Ovary (tissue), 3 donors: ENCODE results near the gene TRAPPC8.

Source experiments
- EP300 ChIP-seq: sonication (generic); formaldehyde crosslinking; IDR thresholded peaks from one replicate; pipeline ENCODE4 v1.6.1; 2017; ENCODE audit warnings: antibody characterized with exemption
- POLR2A ChIP-seq: fragments of 450-650 bp; IDR thresholded peaks from one replicate; pipeline ENCODE4 v1.6.1; 2017; ENCODE audit warnings: antibody characterized with exemption, mild to moderate bottlenecking, moderate library complexity
- TF ChIP-seq, protein P1 (sequence below), 3 donors: fragments of 450-650 bp in 2 of 3; fragments of 200-600 bp in 1 of 3; IDR thresholded peaks; one replicate each; pipeline versions ENCODE4 v1.5.1 to v1.8.0; 2016 to 2022; ENCODE audit warnings: antibody characterized with exemption in 3 of 3, mild to moderate bottlenecking in 1 of 3
- donor health status: DM: no; HTN: no; CAD: no.

DNA sequence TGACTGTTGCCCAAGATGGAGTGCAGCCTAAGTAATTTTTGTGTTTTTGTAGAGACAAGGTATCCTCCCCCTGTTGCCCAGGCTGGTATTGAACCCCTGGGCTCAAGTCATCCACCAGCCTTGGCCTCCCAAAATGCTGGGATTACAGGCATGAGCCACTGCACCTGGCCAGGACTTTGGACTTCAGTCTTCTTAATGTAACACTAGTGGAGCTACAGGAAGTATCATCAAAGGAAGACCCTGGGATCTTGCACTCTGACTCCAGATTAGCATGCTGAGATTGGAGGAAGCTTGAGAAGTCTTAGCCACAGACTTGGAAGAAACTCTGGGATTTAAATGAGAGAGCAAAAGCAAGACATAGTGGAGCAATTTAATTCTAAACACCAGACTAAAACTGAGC, 37.9 kb upstream of the TRAPPC8 start:
- TF ChIP-seq, protein P1, sequence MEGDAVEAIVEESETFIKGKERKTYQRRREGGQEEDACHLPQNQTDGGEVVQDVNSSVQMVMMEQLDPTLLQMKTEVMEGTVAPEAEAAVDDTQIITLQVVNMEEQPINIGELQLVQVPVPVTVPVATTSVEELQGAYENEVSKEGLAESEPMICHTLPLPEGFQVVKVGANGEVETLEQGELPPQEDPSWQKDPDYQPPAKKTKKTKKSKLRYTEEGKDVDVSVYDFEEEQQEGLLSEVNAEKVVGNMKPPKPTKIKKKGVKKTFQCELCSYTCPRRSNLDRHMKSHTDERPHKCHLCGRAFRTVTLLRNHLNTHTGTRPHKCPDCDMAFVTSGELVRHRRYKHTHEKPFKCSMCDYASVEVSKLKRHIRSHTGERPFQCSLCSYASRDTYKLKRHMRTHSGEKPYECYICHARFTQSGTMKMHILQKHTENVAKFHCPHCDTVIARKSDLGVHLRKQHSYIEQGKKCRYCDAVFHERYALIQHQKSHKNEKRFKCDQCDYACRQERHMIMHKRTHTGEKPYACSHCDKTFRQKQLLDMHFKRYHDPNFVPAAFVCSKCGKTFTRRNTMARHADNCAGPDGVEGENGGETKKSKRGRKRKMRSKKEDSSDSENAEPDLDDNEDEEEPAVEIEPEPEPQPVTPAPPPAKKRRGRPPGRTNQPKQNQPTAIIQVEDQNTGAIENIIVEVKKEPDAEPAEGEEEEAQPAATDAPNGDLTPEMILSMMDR (IDR thresholded peaks at IDR 0.05) = no peak
- TF ChIP-seq POLR2A (no peak), EP300 (no peak)
